CD14-positive monocyte (primary cell): ENCODE measurements around the gene PHC3. TPM values are rescaled to one million over a fixed set of nuclear protein-coding genes. Genes with fewer than 3 reads are reported as not detected.

Experiments used
- DNase-seq, 3 donors: peaks; one replicate each; pipeline ENCODE4 v3.0.0-alpha.2; 2011 to 2022
- H2AFZ ChIP-seq: 2 replicates; pipeline ENCODE4 v1.6.0; 2012; ENCODE audit warnings: mild to moderate bottlenecking, low read depth, low read length, inconsistent platforms; ENCODE audit not compliant: insufficient read depth, poor library complexity, severe bottlenecking
- H3K27ac ChIP-seq, 2 donors: 1 replicate in 1 of 2; 2 replicates in 1 of 2; pipeline ENCODE4 v1.5.1; 2012 to 2013; ENCODE audit warnings: low read length in 2 of 2, control low read depth in 1 of 2, inconsistent platforms in 1 of 2, low read depth in 1 of 2, mild to moderate bottlenecking in 1 of 2
- H3K27me3 ChIP-seq, 2 donors: one replicate each; pipeline versions ENCODE4 v1.6.0 to v1.6.1; 2011 to 2013; ENCODE audit warnings: low read length in 2 of 2; ENCODE audit not compliant: control insufficient read depth in 2 of 2, insufficient read depth in 2 of 2
- H3K36me3 ChIP-seq, 2 donors: replicated peaks in 1 of 2; 1 replicate in 1 of 2; 2 replicates in 1 of 2; pipeline versions ENCODE4 v1.5.1 to v1.6.1; 2012 to 2013; ENCODE audit warnings: low read length in 2 of 2, control low read depth in 1 of 2, inconsistent platforms in 1 of 2, mild to moderate bottlenecking in 1 of 2; ENCODE audit not compliant: insufficient read depth in 2 of 2, control insufficient read depth in 1 of 2
- H3K4me1 ChIP-seq, 2 donors: 1 replicate in 1 of 2; 2 replicates in 1 of 2; pipeline versions ENCODE4 v1.5.1 to v1.6.1; 2012 to 2013; ENCODE audit warnings: low read length in 2 of 2, control low read depth in 1 of 2, inconsistent platforms in 1 of 2, mild to moderate bottlenecking in 1 of 2, moderate library complexity in 1 of 2; ENCODE audit not compliant: insufficient read depth in 2 of 2, control insufficient read depth in 1 of 2
- H3K4me2 ChIP-seq: replicated peaks from 2 replicates; pipeline ENCODE3; 2012; ENCODE audit warnings: low read length, moderate library complexity, mild to moderate bottlenecking; ENCODE audit not compliant: poor library complexity, severe bottlenecking; ENCODE audit errors: extremely low read depth
- H3K4me3 ChIP-seq, 3 experiments: fragments of 200-600 bp in 1 of 3; sonication (generic) in 1 of 3; replicated peaks in 1 of 3; 1 replicate in 2 of 3; 2 replicates in 1 of 3; pipeline ENCODE4 v1.5.1; 2011 to 2013; ENCODE audit warnings: low read length in 3 of 3, mild to moderate bottlenecking in 3 of 3, control low read depth in 2 of 3, low read depth in 2 of 3, inconsistent platforms in 1 of 3, moderate library complexity in 1 of 3
- H3K79me2 ChIP-seq: 2 replicates; pipeline ENCODE4 v1.6.0; 2012; ENCODE audit warnings: mild to moderate bottlenecking, control low read depth, inconsistent platforms, low read length, moderate library complexity; ENCODE audit not compliant: insufficient read depth
- H3K9ac ChIP-seq: 2 replicates; pipeline ENCODE4 v1.6.0; 2017; ENCODE audit warnings: low read length, mild to moderate bottlenecking; ENCODE audit not compliant: insufficient read depth, poor library complexity, severe bottlenecking
- H3K9me3 ChIP-seq, 2 donors: replicated peaks in 1 of 2; 1 replicate in 1 of 2; 2 replicates in 1 of 2; pipeline versions ENCODE4 v1.5.1 to v1.6.1; 2012 to 2013; ENCODE audit warnings: low read length in 2 of 2, control low read depth in 1 of 2; ENCODE audit not compliant: control insufficient read depth in 1 of 2, insufficient read depth in 1 of 2
- H4K20me1 ChIP-seq: 2 replicates; pipeline ENCODE4 v1.6.0; 2012; ENCODE audit warnings: mild to moderate bottlenecking, low read length, control low read depth, moderate library complexity; ENCODE audit not compliant: insufficient read depth
- H3K27ac Mint-ChIP-seq, 7 donors: one replicate each; pipeline ENCODE4 v1.8.0; 2020; ENCODE audit warnings: mild to moderate bottlenecking in 7 of 7, mixed read lengths in 7 of 7, moderate library complexity in 6 of 7, inconsistent platforms in 2 of 7
- H3K27me3 Mint-ChIP-seq, 3 donors: one replicate each; pipeline ENCODE4 v1.8.0; 2021 to 2022; ENCODE audit warnings: low read depth in 3 of 3, mild to moderate bottlenecking in 3 of 3, mixed read lengths in 3 of 3, moderate library complexity in 3 of 3, inconsistent platforms in 1 of 3
- H3K36me3 Mint-ChIP-seq, 2 donors: one replicate each; pipeline ENCODE4 v1.8.0; 2020; ENCODE audit warnings: mixed read lengths in 2 of 2, inconsistent platforms in 1 of 2, mild to moderate bottlenecking in 1 of 2
- H3K4me1 Mint-ChIP-seq: one replicate; pipeline ENCODE4 v1.8.0; 2020; ENCODE audit warnings: mild to moderate bottlenecking, mixed read lengths
- H3K4me3 Mint-ChIP-seq, 2 donors: one replicate each; pipeline ENCODE4 v1.8.0; 2020; ENCODE audit warnings: mild to moderate bottlenecking in 2 of 2, mixed read lengths in 2 of 2, moderate library complexity in 1 of 2
- H3K9me3 Mint-ChIP-seq, 7 donors: one replicate each; pipeline ENCODE4 v1.8.0; 2020 to 2022; ENCODE audit warnings: mixed read lengths in 7 of 7, mild to moderate bottlenecking in 6 of 7, moderate library complexity in 6 of 7, inconsistent platforms in 2 of 7
- WGBS: methylation state at CpG from one replicate; pipeline ENCODE4 v1.1.5; 2013; ENCODE audit warnings: missing lambda C conversion rate; ENCODE audit not compliant: insufficient coverage; 5-methylcytosine and 5-hydroxymethylcytosine counted together
- intact Hi-C, 2 donors: fragments of 100-400 bp; cut with micrococcal nuclease; formaldehyde crosslinking; loops; one replicate each; pipeline versions ENCODE4 v1.15.0 to v1.15.1; 2023
- polyA plus RNA-seq, 3 donors: library from polyadenylated mRNA; depleted of rRNA in 1 of 3; unstranded in 2 of 3; stranded (reverse) in 1 of 3; fragments of 300-500 nt in 2 of 3; fragments of >200 nt in 1 of 3; fragmentation: Illumina TruSeq in 2 of 3; gene quantifications; 1 replicate in 2 of 3; 2 replicates in 1 of 3; pipeline ENCODE4 v1.2.3, GENCODE V29; 2012 to 2021
- TF ChIP-seq, protein P1 (sequence below): fragments of 200-600 bp; IDR thresholded peaks from one replicate; pipeline ENCODE4 v1.8.0; 2022; ENCODE audit warnings: antibody characterized with exemption, mild to moderate bottlenecking

PHC3 gene
- polyA plus RNA-seq, 3 donors = 7.5 to 26.1 (median 12.6) TPM

DNA sequence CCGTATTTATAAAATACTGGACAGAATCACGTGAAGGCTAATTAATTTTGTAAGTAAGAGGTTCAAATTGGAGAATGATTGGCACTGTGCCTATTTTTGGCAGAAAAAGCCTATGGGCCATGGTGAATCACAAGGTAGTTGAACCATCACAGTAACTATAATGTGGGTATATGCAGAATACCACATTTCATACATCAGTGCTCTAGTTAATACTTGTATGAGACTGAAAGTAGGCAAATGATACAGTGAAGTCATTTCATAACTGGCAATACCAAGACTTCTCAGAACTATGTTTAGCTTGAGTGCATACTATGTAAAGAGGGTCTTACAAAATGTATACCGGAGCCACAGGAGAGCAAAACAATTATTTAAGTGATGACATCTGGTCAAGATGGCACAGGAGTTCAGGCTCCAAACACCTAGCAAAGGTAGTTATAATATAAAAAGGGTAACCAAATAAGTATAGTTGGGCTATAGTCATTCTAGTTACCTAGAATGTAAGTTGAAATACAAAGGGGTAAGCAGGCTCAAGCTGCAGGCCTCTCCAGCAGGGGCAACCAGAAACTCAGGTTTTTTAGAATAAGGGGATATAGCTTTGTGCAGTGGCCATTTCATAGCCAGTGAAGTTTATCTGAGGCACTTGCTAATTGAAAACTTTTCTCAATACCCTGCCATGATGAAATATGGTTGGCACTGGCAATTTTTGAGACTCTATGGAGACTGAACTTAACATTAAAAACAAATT, 124.7 kb downstream of the PHC3 start:
- Histone ChIP-seq H3K9ac (no peak overlapping the region), H3K9me3 (no peaks in the 10 kb centered on the region), H3K4me3 (no peak overlapping the region), H2AFZ (no peak overlapping the region), H3K27ac (no peak overlapping the region), H3K4me2 (no peak overlapping the region), H3K4me1 (peaks cover 0 to 3% of the 10 kb centered on the region in 2 donors), H3K27me3 (no peaks in the 10 kb centered on the region), H4K20me1 (no peaks in the 10 kb centered on the region), H3K79me2 (peaks cover 32% of the 10 kb centered on the region), H3K36me3 (no peaks in the 10 kb centered on the region)
- DNase-seq = no peak
- intact Hi-C loops = loop anchor here in 1 of 2 donors (10.0 kb wide), 1 partner anchor 192 kb away; the partner anchor contains the start of gene LRRC31
- TF ChIP-seq, protein P1, sequence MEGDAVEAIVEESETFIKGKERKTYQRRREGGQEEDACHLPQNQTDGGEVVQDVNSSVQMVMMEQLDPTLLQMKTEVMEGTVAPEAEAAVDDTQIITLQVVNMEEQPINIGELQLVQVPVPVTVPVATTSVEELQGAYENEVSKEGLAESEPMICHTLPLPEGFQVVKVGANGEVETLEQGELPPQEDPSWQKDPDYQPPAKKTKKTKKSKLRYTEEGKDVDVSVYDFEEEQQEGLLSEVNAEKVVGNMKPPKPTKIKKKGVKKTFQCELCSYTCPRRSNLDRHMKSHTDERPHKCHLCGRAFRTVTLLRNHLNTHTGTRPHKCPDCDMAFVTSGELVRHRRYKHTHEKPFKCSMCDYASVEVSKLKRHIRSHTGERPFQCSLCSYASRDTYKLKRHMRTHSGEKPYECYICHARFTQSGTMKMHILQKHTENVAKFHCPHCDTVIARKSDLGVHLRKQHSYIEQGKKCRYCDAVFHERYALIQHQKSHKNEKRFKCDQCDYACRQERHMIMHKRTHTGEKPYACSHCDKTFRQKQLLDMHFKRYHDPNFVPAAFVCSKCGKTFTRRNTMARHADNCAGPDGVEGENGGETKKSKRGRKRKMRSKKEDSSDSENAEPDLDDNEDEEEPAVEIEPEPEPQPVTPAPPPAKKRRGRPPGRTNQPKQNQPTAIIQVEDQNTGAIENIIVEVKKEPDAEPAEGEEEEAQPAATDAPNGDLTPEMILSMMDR = no peak
- Mint-ChIP-seq H3K27me3 (no peaks in the 10 kb centered on the region), H3K36me3 (peaks cover 9 to 20% of the 10 kb centered on the region in 2 donors), H3K9me3 (peaks cover 0 to 2% (median 0%) of the 10 kb centered on the region in 7 donors), H3K27ac (no peak overlapping the region), H3K4me3 (no peak overlapping the region), H3K4me1 (peaks cover 12% of the 10 kb centered on the region)
- 100% methylated on average over 1 of the region's 3 CpGs for WGBS

DNA sequence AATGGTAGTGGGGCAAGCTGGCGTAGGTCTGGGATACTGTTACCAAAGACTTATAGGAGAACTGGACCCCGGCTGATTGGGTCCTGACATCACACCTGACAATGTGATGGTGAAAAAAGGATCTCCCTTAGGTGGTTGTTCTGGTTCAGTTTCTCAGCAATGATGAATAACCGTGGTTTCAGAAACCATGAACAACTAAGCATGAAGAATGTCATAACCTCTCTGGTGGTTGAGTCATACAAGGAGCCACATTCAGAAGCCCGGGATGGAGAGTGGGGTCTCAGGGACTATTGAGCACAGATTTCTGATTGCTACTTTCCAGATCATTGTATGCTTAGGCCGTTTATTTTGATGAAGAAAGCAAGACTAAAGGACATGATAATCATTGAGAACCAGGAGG, 126.3 kb downstream of the PHC3 start:
- Histone ChIP-seq H3K36me3 (no peaks in the 10 kb centered on the region), H3K9ac (no peak overlapping the region), H2AFZ (no peak overlapping the region), H4K20me1 (no peaks in the 10 kb centered on the region), H3K79me2 (peaks cover 48% of the 10 kb centered on the region), H3K27me3 (no peaks in the 10 kb centered on the region), H3K4me2 (no peak overlapping the region), H3K27ac (no peak overlapping the region), H3K9me3 (no peaks in the 10 kb centered on the region), H3K4me1 (peaks cover 0 to 3% of the 10 kb centered on the region in 2 donors), H3K4me3 (no peak overlapping the region)
- H3K9me3 Mint-ChIP-seq = peaks cover 0 to 2% (median 0%) of the 10 kb centered on the region in 7 donors
- no peaks in the 10 kb centered on the region for H3K27me3 Mint-ChIP-seq
- H3K27ac Mint-ChIP-seq = no peak overlapping the region
- TF ChIP-seq, protein P1 = no peak
- peaks cover 13 to 22% of the 10 kb centered on the region in 2 donors for H3K36me3 Mint-ChIP-seq
- intact Hi-C loops = loop anchor here in 1 of 2 donors (10.0 kb wide), 1 partner anchor 190 kb away; the partner anchor contains the start of gene LRRC31
- no peak overlapping the region for H3K4me3 Mint-ChIP-seq
- H3K4me1 Mint-ChIP-seq = peaks cover 12% of the 10 kb centered on the region
- 42% methylated on average over 3 of the region's 5 CpGs for WGBS
- DNase-seq = peak in 1 of 3 donors; percentile 17
